Camera-type eye (tissue), 1 donor: ENCODE data around the gene TTBK2. TPM values are rescaled to one million over a fixed set of nuclear protein-coding genes. Genes with fewer than 3 reads are reported as not detected.

Experiments
- total RNA-seq: library from RNA; depleted of rRNA; stranded (reverse); fragments of >200 nt; gene quantifications from one replicate; pipeline ENCODE4 v1.2.3, GENCODE V29; 2014

The TTBK2 gene
- 37.6 TPM for total RNA-seq

DNA sequence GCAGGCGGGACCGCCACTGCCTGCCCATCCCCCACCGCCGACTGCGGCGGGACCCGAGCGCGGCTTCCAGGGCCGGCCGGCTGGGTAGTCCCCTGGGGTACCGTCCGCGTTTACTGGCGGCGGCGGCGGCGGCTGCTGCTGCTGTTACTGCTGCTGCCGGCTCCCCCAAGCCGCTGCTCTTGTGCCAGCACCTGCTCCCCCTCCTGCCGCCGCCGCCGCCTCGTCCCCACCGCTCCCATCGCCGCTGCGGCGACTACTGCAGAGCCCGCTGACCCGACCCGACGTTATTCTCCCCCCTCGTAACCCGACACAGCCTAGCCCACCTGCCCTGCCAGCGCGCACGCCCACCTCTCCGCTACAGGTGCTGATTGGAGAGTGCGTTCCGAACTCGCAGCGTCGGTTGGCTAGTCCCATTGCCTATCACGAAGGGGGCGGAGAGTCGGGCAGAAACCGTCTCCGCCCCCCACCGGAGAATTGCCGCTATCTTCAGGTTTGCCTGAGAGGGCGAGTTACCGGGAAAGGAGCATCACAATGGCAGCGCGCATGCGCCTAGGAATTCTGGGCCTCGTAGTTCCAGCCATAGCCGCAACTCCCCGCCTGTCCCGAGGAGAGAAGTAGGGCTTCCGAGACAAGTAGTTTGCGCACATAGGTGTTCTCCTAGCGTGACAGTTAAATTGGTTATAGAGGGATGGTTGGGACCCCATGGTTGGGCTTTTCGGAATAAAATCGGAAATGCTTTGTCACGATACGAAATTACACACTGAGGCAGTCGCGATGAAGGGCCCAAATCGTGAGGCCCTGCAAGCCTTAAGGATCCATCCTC, at the start of gene TTBK2:
TTBK2 (minus strand) TSS at position 260 of the 823 bp plus-strand sequence. CDS start 42,161 bp downstream, outside the sequence.

DNA sequence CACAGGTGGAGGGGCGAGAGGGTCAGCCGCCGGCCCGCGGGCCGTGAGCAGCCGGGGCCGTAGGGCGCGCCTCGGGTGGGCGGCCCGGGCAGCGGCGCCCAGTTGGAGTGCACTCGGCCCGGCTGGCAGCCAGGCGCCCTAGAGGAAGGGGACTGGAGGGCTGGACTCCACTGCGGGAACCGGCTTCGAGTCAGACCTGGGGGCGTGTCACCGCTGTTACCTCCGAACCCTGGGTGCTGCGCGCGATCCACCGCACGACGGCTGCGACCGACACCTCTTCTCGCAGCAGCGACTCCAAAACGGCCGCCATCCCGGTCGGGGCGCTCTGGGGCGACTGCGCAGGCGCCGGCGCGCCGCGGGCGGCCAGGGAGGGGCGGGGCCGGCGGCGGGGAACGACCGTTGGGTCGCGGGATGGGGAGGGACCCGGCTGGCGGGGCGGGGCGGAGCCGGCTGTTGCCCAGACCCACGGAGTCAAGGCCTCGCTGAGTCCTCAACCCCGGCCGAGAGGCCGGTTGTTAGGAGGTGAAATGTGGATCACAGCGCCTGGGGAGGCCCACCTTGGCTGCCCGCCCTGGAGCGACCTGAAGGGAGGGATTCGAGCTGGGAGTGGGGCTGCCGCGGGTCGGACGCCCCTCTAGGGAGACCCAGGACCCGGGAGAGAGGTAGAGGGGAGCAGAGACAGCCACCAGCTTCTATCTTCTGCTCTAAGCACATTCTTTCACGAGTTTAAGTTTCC, 183.6 kb downstream of the TTBK2 start, which contains the start of gene CDAN1:
CDAN1 (minus strand) TSS at position 336 of the 736 bp plus-strand sequence; CDS start at position 310, 26 bp downstream.

Other genes starting within 250 kb of the TTBK2 start
- 22.0 TPM for gene CDAN1, start 183.7 kb downstream of the TTBK2 start, total RNA-seq
- 64.8 TPM for gene UBR1, start 185.3 kb upstream of the TTBK2 start, total RNA-seq
- 23.4 TPM for gene TMEM62, start 212.8 kb upstream of the TTBK2 start, total RNA-seq